ENCODE results near the gene GLP1R. TPM values are rescaled to one million over a fixed set of nuclear protein-coding genes. Genes with fewer than 3 reads are reported as not detected.

The GLP1R gene
- total RNA-seq, 1 experiment from 2014 or later: not detected

GRCh38 chr6:39056191-39056590, 7.6 kb downstream of the GLP1R start:
- Histone ChIP-seq H3K27me3 (ENCODE audit: control insufficient read depth, insufficient read depth, low read length) (peaks cover 2% of the 10 kb centered on the region; the same call in 1 of the 2 replicates), H3K4me1 (ENCODE audit: control insufficient read depth, insufficient read depth, low read length) (peaks cover 4% of the 10 kb centered on the region; the same call in 1 of the 2 replicates), H3K4me3 (ENCODE audit: low read depth in 2 of 2, low read length in 2 of 2) (no peak overlapping the region), H3K36me3 (ENCODE audit: control insufficient read depth, insufficient read depth, low read length) (no peaks in the 10 kb centered on the region), H3K27ac (ENCODE audit: low read length) (no peak overlapping the region), H3K9me3 (ENCODE audit: control insufficient read depth, insufficient read depth, low read depth, low read length) (no peaks in the 10 kb centered on the region)
- BruUV-seq (replicated peaks): no TSS peak
- CTCF ChIA-PET: no interaction called here
- intact Hi-C loops (cut with micrococcal nuclease; ENCODE audit: unreplicated experiment): no loop called here
- TF ChIP-seq TCF7L2 (IDR thresholded peaks at IDR 0.05; ENCODE audit: low read depth, low read length): no peak
- no peak for TF ChIP-seq POLR2AphosphoS5 (IDR thresholded peaks at IDR 0.05; ENCODE audit: low read depth, low read length)
- TF ChIP-seq, protein P1, sequence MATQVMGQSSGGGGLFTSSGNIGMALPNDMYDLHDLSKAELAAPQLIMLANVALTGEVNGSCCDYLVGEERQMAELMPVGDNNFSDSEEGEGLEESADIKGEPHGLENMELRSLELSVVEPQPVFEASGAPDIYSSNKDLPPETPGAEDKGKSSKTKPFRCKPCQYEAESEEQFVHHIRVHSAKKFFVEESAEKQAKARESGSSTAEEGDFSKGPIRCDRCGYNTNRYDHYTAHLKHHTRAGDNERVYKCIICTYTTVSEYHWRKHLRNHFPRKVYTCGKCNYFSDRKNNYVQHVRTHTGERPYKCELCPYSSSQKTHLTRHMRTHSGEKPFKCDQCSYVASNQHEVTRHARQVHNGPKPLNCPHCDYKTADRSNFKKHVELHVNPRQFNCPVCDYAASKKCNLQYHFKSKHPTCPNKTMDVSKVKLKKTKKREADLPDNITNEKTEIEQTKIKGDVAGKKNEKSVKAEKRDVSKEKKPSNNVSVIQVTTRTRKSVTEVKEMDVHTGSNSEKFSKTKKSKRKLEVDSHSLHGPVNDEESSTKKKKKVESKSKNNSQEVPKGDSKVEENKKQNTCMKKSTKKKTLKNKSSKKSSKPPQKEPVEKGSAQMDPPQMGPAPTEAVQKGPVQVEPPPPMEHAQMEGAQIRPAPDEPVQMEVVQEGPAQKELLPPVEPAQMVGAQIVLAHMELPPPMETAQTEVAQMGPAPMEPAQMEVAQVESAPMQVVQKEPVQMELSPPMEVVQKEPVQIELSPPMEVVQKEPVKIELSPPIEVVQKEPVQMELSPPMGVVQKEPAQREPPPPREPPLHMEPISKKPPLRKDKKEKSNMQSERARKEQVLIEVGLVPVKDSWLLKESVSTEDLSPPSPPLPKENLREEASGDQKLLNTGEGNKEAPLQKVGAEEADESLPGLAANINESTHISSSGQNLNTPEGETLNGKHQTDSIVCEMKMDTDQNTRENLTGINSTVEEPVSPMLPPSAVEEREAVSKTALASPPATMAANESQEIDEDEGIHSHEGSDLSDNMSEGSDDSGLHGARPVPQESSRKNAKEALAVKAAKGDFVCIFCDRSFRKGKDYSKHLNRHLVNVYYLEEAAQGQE (IDR thresholded peaks at IDR 0.05; ENCODE audit: insufficient read depth in 1 of 2, low read depth in 2 of 2, low read length in 1 of 2): no peak
- TF ChIP-seq, protein P2, sequence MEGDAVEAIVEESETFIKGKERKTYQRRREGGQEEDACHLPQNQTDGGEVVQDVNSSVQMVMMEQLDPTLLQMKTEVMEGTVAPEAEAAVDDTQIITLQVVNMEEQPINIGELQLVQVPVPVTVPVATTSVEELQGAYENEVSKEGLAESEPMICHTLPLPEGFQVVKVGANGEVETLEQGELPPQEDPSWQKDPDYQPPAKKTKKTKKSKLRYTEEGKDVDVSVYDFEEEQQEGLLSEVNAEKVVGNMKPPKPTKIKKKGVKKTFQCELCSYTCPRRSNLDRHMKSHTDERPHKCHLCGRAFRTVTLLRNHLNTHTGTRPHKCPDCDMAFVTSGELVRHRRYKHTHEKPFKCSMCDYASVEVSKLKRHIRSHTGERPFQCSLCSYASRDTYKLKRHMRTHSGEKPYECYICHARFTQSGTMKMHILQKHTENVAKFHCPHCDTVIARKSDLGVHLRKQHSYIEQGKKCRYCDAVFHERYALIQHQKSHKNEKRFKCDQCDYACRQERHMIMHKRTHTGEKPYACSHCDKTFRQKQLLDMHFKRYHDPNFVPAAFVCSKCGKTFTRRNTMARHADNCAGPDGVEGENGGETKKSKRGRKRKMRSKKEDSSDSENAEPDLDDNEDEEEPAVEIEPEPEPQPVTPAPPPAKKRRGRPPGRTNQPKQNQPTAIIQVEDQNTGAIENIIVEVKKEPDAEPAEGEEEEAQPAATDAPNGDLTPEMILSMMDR (IDR thresholded peaks at IDR 0.05): no peak
- no peak for TF ChIP-seq SIN3A (IDR thresholded peaks at IDR 0.05; ENCODE audit: borderline replicate concordance, insufficient read depth, low read depth, low read length)
- POLR2A ChIA-PET: no interaction called here
- in situ Hi-C loops (cut with HindIII; ENCODE audit: low pct_unique_long_range_greater_than_20kb, low sequenced_read_pairs): no loop called here
- DNase-seq (ENCODE audit: low read depth, low spot score) (no peak), ATAC-seq (no peak)

GRCh38 chr6:39056681-39057080, 8.1 kb downstream of the GLP1R start:
- BruUV-seq (replicated peaks): no TSS peak
- H3K27ac ChIP-seq (ENCODE audit: low read length): no peak overlapping the region
- intact Hi-C loops (cut with micrococcal nuclease; ENCODE audit: unreplicated experiment) (no loop called here), in situ Hi-C loops (cut with HindIII; ENCODE audit: low pct_unique_long_range_greater_than_20kb, low sequenced_read_pairs) (no loop called here)
- CTCF ChIA-PET: no interaction called here
- no peak for DNase-seq (ENCODE audit: low read depth, low spot score)
- TF ChIP-seq POLR2AphosphoS5 (IDR thresholded peaks at IDR 0.05; ENCODE audit: low read depth, low read length) (no peak), TCF7L2 (IDR thresholded peaks at IDR 0.05; ENCODE audit: low read depth, low read length) (no peak), SIN3A (IDR thresholded peaks at IDR 0.05; ENCODE audit: borderline replicate concordance, insufficient read depth, low read depth, low read length) (no peak)
- TF ChIP-seq, protein P1 (IDR thresholded peaks at IDR 0.05; ENCODE audit: insufficient read depth in 1 of 2, low read depth in 2 of 2, low read length in 1 of 2): no peak
- TF ChIP-seq, protein P2 (IDR thresholded peaks at IDR 0.05): no peak
- peaks cover 2% of the 10 kb centered on the region; the same call in 1 of the 2 replicates for H3K27me3 ChIP-seq (ENCODE audit: control insufficient read depth, insufficient read depth, low read length)
- H3K36me3 ChIP-seq (ENCODE audit: control insufficient read depth, insufficient read depth, low read length): no peaks in the 10 kb centered on the region
- POLR2A ChIA-PET: no interaction called here
- H3K4me3 ChIP-seq (ENCODE audit: low read depth in 2 of 2, low read length in 2 of 2): no peak overlapping the region
- H3K9me3 ChIP-seq (ENCODE audit: control insufficient read depth, insufficient read depth, low read depth, low read length): no peaks in the 10 kb centered on the region
- ATAC-seq: no peak
- peaks cover 4% of the 10 kb centered on the region; the same call in 1 of the 2 replicates for H3K4me1 ChIP-seq (ENCODE audit: control insufficient read depth, insufficient read depth, low read length)

Measured in Panc1 (cell line).